Upper lobe of left lung (tissue), 6 donors: ENCODE measurements around the gene MAGI2. TPM values are rescaled to one million over a fixed set of nuclear protein-coding genes. Genes with fewer than 3 reads are reported as not detected.

Experiments
- ATAC-seq, 2 donors: fragments of 200-7000 bp; cut with Tn5 transposase; one replicate each; pipeline ENCODE4 v1.9.1; 2022; ENCODE audit warnings: mild to moderate bottlenecking in 2 of 2, moderate library complexity in 2 of 2; ENCODE audit not compliant: low FRiP score in 2 of 2
- DNase-seq, 2 donors: peaks; one replicate each; pipeline ENCODE4 v3.0.0-alpha.2; 2019 to 2020
- H3K27ac ChIP-seq, 4 donors: fragments of 200-600 bp; sonication (generic); one replicate each; pipeline ENCODE4 v1.5.1; 2016 to 2019
- H3K27me3 ChIP-seq, 4 donors: fragments of 200-600 bp; sonication (generic); one replicate each; pipeline ENCODE4 v1.5.1; 2017 to 2019
- H3K36me3 ChIP-seq, 4 donors: fragments of 200-600 bp; sonication (generic); one replicate each; pipeline ENCODE4 v1.5.1; 2016 to 2019
- H3K4me1 ChIP-seq, 4 donors: fragments of 200-600 bp; sonication (generic); one replicate each; pipeline ENCODE4 v1.5.1; 2018 to 2019
- H3K4me3 ChIP-seq, 4 donors: fragments of 200-600 bp; sonication (generic); one replicate each; pipeline ENCODE4 v1.5.1; 2017 to 2019; ENCODE audit warnings: mild to moderate bottlenecking in 2 of 4, moderate library complexity in 1 of 4
- H3K9me3 ChIP-seq, 4 donors: fragments of 200-600 bp; sonication (generic); one replicate each; pipeline ENCODE4 v1.5.1; 2018 to 2019
- EP300 ChIP-seq, 4 donors: sonication (generic); formaldehyde crosslinking; IDR thresholded peaks; one replicate each; pipeline ENCODE4 v1.5.1; 2017; ENCODE audit warnings: antibody characterized with exemption in 4 of 4, control low read depth in 2 of 4
- POLR2A ChIP-seq, 4 donors: fragments of 450-650 bp; IDR thresholded peaks; one replicate each; pipeline ENCODE4 v1.5.1; 2016 to 2017; ENCODE audit warnings: antibody characterized with exemption in 4 of 4, mild to moderate bottlenecking in 2 of 4
- POLR2AphosphoS5 ChIP-seq, 2 donors: sonication (generic); formaldehyde crosslinking; IDR thresholded peaks; one replicate each; pipeline ENCODE4 v1.5.1; 2017; ENCODE audit warnings: antibody characterized with exemption in 2 of 2
- WGBS, 2 donors: methylation state at CpG; one replicate each; pipeline ENCODE4 v1.1.5; 2017 to 2018; 5-methylcytosine and 5-hydroxymethylcytosine counted together
- total RNA-seq, 6 donors: library from RNA; depleted of rRNA in 4 of 6; stranded (reverse); fragments of >200 nt in 4 of 6; gene quantifications; one replicate each; pipeline versions ENCODE4 v1.1.0 to v1.2.1, GENCODE V29; 2016 to 2021
- TF ChIP-seq, protein P1 (sequence below), 6 experiments: fragments of 450-650 bp in 4 of 6; fragments of 200-600 bp in 2 of 6; sonication (generic) in 2 of 6; IDR thresholded peaks; one replicate each; pipeline ENCODE4 v1.5.1; 2016 to 2019; ENCODE audit warnings: antibody characterized with exemption in 6 of 6
- donor health status: DM: no; HTN: no; CAD: no; lungs with moderate emphysema.
- donor health status: DM: no; HTN: yes; CAD: no; lungs with severe emphysema.

MAGI2 gene
- total RNA-seq, 6 donors from 2014 or later, result 7.9 to 84.9 (median 11.8) TPM

DNA sequence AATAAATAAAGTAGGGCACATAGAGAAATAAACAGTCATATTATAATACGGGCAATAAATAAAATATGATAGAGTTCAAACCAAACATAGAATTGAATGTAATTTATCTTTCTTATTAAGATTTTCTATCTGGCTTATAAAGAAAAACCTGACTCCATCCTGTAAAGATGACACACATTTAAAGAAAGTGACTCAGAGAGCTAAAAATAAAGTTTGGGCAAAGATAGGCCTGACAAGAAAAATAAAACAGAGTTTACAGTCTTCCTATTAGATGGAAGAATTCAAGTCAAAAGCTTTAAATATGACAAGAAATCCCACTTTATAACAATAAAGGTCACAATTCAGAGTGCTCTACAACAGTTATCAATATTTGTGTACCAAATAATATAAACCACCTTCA, 1074.3 kb downstream of the MAGI2 start:
- TF ChIP-seq EP300 (IDR thresholded peaks at IDR 0.05) (no peak), POLR2A (IDR thresholded peaks at IDR 0.05) (no peak), POLR2AphosphoS5 (IDR thresholded peaks at IDR 0.05) (no peak)
- TF ChIP-seq, protein P1, sequence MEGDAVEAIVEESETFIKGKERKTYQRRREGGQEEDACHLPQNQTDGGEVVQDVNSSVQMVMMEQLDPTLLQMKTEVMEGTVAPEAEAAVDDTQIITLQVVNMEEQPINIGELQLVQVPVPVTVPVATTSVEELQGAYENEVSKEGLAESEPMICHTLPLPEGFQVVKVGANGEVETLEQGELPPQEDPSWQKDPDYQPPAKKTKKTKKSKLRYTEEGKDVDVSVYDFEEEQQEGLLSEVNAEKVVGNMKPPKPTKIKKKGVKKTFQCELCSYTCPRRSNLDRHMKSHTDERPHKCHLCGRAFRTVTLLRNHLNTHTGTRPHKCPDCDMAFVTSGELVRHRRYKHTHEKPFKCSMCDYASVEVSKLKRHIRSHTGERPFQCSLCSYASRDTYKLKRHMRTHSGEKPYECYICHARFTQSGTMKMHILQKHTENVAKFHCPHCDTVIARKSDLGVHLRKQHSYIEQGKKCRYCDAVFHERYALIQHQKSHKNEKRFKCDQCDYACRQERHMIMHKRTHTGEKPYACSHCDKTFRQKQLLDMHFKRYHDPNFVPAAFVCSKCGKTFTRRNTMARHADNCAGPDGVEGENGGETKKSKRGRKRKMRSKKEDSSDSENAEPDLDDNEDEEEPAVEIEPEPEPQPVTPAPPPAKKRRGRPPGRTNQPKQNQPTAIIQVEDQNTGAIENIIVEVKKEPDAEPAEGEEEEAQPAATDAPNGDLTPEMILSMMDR (IDR thresholded peaks at IDR 0.05), result no peak
- Histone ChIP-seq H3K9me3 (no peaks in the 10 kb centered on the region), H3K4me1 (no peaks in the 10 kb centered on the region), H3K27me3 (no peaks in the 10 kb centered on the region), H3K36me3 (no peaks in the 10 kb centered on the region), H3K27ac (no peak overlapping the region), H3K4me3 (no peak overlapping the region)
- ATAC-seq (no peak), DNase-seq (no peak)
- WGBS, 2 donors, result 84 to 88% methylated on average over 1 of the region's 1 CpG

DNA sequence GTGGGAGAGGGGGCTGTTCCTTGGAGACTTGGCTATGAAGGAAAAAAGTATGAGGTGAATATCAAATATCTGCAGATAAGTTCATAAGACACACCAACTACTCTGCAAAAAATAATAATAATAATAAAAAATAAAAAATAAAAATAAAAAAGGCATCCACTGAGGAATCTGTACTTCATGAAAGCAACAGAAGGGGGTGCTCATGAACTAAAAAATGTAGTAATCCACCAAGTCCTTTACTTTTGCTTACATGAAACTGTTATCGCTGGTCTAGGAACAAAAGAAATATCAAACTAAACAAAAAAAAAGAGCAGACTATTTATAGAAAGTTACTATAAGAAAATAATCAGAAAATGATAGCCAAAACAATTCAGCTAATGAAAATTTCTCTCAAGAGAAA, 1075.9 kb downstream of the MAGI2 start:
- DNase-seq (no peak), ATAC-seq (no peak)
- WGBS, 2 donors, result 65 to 79% methylated on average over 1 of the region's 1 CpG
- H3K27ac ChIP-seq, result no peak overlapping the region
- H3K4me3 ChIP-seq, result no peak overlapping the region
- H3K36me3 ChIP-seq, result no peaks in the 10 kb centered on the region
- no peaks in the 10 kb centered on the region for H3K27me3 ChIP-seq
- H3K4me1 ChIP-seq, result no peaks in the 10 kb centered on the region
- no peaks in the 10 kb centered on the region for H3K9me3 ChIP-seq
- TF ChIP-seq, protein P1 (IDR thresholded peaks at IDR 0.05), result no peak
- TF ChIP-seq POLR2AphosphoS5 (IDR thresholded peaks at IDR 0.05) (no peak), POLR2A (IDR thresholded peaks at IDR 0.05) (no peak), EP300 (IDR thresholded peaks at IDR 0.05) (no peak)

DNA sequence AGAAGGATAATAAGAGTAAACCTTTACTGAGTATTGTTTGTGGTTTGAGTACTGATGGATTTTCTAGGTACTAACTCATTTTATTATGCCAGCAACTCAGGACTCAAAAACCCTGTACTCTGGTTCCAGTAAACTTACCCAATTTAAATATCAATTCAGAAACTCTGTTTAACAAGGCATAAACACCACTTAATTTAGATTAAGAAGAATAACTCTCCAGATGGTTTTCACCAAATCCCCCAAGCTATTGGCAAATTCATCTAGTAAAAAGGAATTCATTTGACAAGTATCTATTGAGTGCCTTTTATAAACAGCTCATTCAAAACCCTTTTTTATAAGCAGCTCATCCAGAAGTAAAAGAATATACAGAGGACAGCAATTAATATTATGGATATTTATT, 1082.5 kb downstream of the MAGI2 start:
- TF ChIP-seq POLR2A (IDR thresholded peaks at IDR 0.05), result no peak
- TF ChIP-seq, protein P1 (IDR thresholded peaks at IDR 0.05), result no peak
- TF ChIP-seq EP300 (IDR thresholded peaks at IDR 0.05), result no peak
- TF ChIP-seq POLR2AphosphoS5 (IDR thresholded peaks at IDR 0.05), result no peak
- no peaks in the 10 kb centered on the region for H3K27me3 ChIP-seq

DNA sequence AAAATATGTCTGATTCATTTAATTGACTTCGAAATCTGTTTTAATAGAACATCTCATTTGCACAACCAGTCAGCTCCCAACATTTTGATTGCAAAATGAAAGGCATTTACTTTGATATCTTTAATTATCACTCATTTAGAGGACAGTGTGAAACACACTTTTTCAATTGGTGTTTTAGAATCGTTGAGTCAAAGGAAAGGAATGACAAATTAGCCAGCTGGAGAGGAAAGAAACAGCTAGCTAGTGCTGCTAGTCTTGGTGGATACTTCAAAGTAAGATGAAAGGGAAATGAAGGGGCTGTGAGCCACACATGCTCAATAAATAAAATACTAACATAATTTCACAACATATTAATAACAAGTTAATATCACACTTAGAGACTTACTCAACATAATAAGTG, 1084.7 kb downstream of the MAGI2 start:
- Histone ChIP-seq H3K9me3 (no peaks in the 10 kb centered on the region), H3K4me3 (no peak overlapping the region), H3K27ac (no peak overlapping the region), H3K36me3 (no peaks in the 10 kb centered on the region), H3K27me3 (no peaks in the 10 kb centered on the region), H3K4me1 (no peaks in the 10 kb centered on the region)
- ATAC-seq (no peak), DNase-seq (no peak)
- TF ChIP-seq POLR2A (IDR thresholded peaks at IDR 0.05) (no peak), EP300 (IDR thresholded peaks at IDR 0.05) (no peak), POLR2AphosphoS5 (IDR thresholded peaks at IDR 0.05) (no peak)
- TF ChIP-seq, protein P1 (IDR thresholded peaks at IDR 0.05), result no peak
- WGBS, 2 donors, result 53 to 54% methylated on average over 2 of the region's 2 CpGs

More for the DNA sequence above, 1082.5 kb downstream of the MAGI2 start:
- DNase-seq, result no peak
- Histone ChIP-seq H3K36me3 (no peaks in the 10 kb centered on the region), H3K4me1 (no peaks in the 10 kb centered on the region), H3K9me3 (no peaks in the 10 kb centered on the region), H3K4me3 (no peak overlapping the region), H3K27ac (no peak overlapping the region)
- no peak for ATAC-seq

DNA sequence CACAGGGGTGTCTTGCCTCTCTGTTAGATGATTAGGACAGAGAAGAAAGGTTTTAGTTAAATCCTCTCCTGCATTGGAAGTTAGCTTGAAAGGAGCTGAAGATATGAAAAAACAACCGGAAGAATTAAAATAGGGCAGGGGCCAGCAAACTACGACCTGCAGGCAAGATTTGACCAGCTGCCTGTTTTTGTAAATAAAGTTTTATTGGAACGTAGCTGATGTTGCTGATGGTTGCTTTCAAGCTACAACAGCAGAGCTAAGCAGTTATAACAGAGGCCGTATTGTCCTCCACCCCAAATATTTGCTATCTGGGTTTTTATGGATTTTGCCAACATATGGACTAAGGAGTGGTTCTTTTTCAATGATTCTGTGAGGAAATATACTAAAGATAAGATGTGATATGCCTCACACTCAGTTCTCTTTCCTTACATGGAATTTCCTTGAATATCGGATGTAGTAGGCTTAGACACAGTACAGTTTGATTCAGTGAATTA, 1086.1 kb downstream of the MAGI2 start:
- Histone ChIP-seq H3K4me1 (no peaks in the 10 kb centered on the region), H3K4me3 (no peak overlapping the region), H3K27ac (no peak overlapping the region), H3K36me3 (no peaks in the 10 kb centered on the region), H3K9me3 (no peaks in the 10 kb centered on the region), H3K27me3 (no peaks in the 10 kb centered on the region)
- no peak for TF ChIP-seq POLR2AphosphoS5 (IDR thresholded peaks at IDR 0.05)
- DNase-seq, result no peak
- 88 to 95% methylated on average over 5 of the region's 5 CpGs for WGBS, 2 donors
- no peak for ATAC-seq
